ENCODE data around the gene CCK. TPM values are rescaled to one million over a fixed set of nuclear protein-coding genes. Genes with fewer than 3 reads are reported as not detected.

The CCK gene
- polyA plus RNA-seq, 3 donors, result not detected

DNA sequence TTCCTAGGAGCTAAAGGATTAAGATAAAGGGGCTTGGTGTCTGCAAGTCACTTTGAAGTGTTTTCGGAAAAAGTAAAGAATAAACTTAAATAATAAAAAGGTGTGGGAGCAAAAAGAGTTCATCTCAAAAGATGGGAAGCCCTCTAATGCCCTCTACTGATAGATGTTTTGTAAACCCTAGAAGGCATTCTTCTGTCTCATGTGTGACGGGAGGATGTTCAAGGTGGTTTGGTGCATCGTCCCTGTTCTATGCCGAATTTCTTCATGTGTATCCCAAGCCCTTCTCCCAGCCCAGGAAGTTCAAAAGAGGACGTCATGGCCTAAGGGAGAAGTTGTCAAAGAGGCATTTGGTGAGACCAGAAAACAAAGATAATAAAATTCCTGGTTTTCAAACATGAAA lies 37.2 kb downstream of the CCK start:
- DNase-seq, result no peak
- Histone ChIP-seq H3K4me1 (ENCODE audit: control insufficient read depth in 1 of 2, insufficient read depth in 2 of 2, low read length in 2 of 2) (no peaks in the 10 kb centered on the region), H3K27me3 (ENCODE audit: control insufficient read depth in 2 of 2, insufficient read depth in 2 of 2, low read length in 2 of 2) (no peaks in the 10 kb centered on the region), H3K4me3 (replicated peaks in 1 of 3; ENCODE audit: low read depth in 2 of 3, low read length in 3 of 3) (no peak overlapping the region), H3K4me2 (replicated peaks; ENCODE audit: extremely low read depth, low read length, poor library complexity, severe bottlenecking) (no peak overlapping the region), H3K27ac (ENCODE audit: low read depth in 1 of 2, low read length in 2 of 2) (no peak overlapping the region), H2AFZ (ENCODE audit: insufficient read depth, low read depth, low read length, poor library complexity, severe bottlenecking) (no peak overlapping the region), H3K79me2 (ENCODE audit: insufficient read depth, low read length) (no peaks in the 10 kb centered on the region), H3K9me3 (replicated peaks in 1 of 2; ENCODE audit: control insufficient read depth in 1 of 2, insufficient read depth in 1 of 2, low read length in 2 of 2) (no peaks in the 10 kb centered on the region), H3K9ac (ENCODE audit: insufficient read depth, low read length, poor library complexity, severe bottlenecking) (no peak overlapping the region), H3K36me3 (replicated peaks in 1 of 2; ENCODE audit: control insufficient read depth in 1 of 2, insufficient read depth in 2 of 2, low read length in 2 of 2) (peaks cover 10 to 21% of the 10 kb centered on the region in 2 donors), H4K20me1 (ENCODE audit: insufficient read depth, low read length) (no peaks in the 10 kb centered on the region)
- Mint-ChIP-seq H3K36me3 (peaks cover 16 to 23% of the 10 kb centered on the region in 2 donors), H3K27me3 (ENCODE audit: low read depth in 3 of 3) (peaks cover 0 to 4% (median 2%) of the 10 kb centered on the region in 3 donors), H3K9me3 (no peaks in the 10 kb centered on the region), H3K4me3 (no peak overlapping the region), H3K27ac (peak overlapping the region in 2 of 7 donors; percentile 17 to 32), H3K4me1 (no peaks in the 10 kb centered on the region)
- intact Hi-C loops (cut with micrococcal nuclease), result loop anchor here in 1 of 2 donors (10.0 kb wide), 1 partner anchor 216 kb away; no protein-coding TSS in a partner anchor
- no CpG with 5 or more reads among the region's 5 CpGs for WGBS (ENCODE audit: insufficient coverage)
- TF ChIP-seq, protein P1, sequence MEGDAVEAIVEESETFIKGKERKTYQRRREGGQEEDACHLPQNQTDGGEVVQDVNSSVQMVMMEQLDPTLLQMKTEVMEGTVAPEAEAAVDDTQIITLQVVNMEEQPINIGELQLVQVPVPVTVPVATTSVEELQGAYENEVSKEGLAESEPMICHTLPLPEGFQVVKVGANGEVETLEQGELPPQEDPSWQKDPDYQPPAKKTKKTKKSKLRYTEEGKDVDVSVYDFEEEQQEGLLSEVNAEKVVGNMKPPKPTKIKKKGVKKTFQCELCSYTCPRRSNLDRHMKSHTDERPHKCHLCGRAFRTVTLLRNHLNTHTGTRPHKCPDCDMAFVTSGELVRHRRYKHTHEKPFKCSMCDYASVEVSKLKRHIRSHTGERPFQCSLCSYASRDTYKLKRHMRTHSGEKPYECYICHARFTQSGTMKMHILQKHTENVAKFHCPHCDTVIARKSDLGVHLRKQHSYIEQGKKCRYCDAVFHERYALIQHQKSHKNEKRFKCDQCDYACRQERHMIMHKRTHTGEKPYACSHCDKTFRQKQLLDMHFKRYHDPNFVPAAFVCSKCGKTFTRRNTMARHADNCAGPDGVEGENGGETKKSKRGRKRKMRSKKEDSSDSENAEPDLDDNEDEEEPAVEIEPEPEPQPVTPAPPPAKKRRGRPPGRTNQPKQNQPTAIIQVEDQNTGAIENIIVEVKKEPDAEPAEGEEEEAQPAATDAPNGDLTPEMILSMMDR (IDR thresholded peaks at IDR 0.05), result no peak

GRCh38 chr3:42226470-42227425 lies 39.2 kb downstream of the CCK start:
- no peaks in the 10 kb centered on the region for H3K9me3 ChIP-seq (replicated peaks in 1 of 2; ENCODE audit: control insufficient read depth in 1 of 2, insufficient read depth in 1 of 2, low read length in 2 of 2)
- intact Hi-C loops (cut with micrococcal nuclease), result loop anchor here in 1 of 2 donors (10.0 kb wide), 1 partner anchor 218 kb away; no protein-coding TSS in a partner anchor
- H3K4me2 ChIP-seq (replicated peaks; ENCODE audit: extremely low read depth, low read length, poor library complexity, severe bottlenecking), result no peak overlapping the region
- peaks cover 0 to 4% (median 2%) of the 10 kb centered on the region in 3 donors for H3K27me3 Mint-ChIP-seq (ENCODE audit: low read depth in 3 of 3)
- TF ChIP-seq, protein P1 (IDR thresholded peaks at IDR 0.05), result no peak
- no peaks in the 10 kb centered on the region for H4K20me1 ChIP-seq (ENCODE audit: insufficient read depth, low read length)
- DNase-seq, result peak in 1 of 3 donors; percentile 11
- peak overlapping the region in 1 of 7 donors; percentile 73 for H3K27ac Mint-ChIP-seq
- H3K4me3 ChIP-seq (replicated peaks in 1 of 3; ENCODE audit: low read depth in 2 of 3, low read length in 3 of 3), result no peak overlapping the region
- H3K4me1 Mint-ChIP-seq, result no peaks in the 10 kb centered on the region
- no peaks in the 10 kb centered on the region for H3K79me2 ChIP-seq (ENCODE audit: insufficient read depth, low read length)
- H3K4me1 ChIP-seq (ENCODE audit: control insufficient read depth in 1 of 2, insufficient read depth in 2 of 2, low read length in 2 of 2), result no peaks in the 10 kb centered on the region
- H3K27me3 ChIP-seq (ENCODE audit: control insufficient read depth in 2 of 2, insufficient read depth in 2 of 2, low read length in 2 of 2), result no peaks in the 10 kb centered on the region
- H3K9me3 Mint-ChIP-seq, result no peaks in the 10 kb centered on the region
- no peak overlapping the region for H3K27ac ChIP-seq (ENCODE audit: low read depth in 1 of 2, low read length in 2 of 2)
- peaks cover 30 to 42% of the 10 kb centered on the region in 2 donors for H3K36me3 ChIP-seq (replicated peaks in 1 of 2; ENCODE audit: control insufficient read depth in 1 of 2, insufficient read depth in 2 of 2, low read length in 2 of 2)
- H3K9ac ChIP-seq (ENCODE audit: insufficient read depth, low read length, poor library complexity, severe bottlenecking), result no peak overlapping the region
- peaks cover 33 to 44% of the 10 kb centered on the region in 2 donors for H3K36me3 Mint-ChIP-seq
- 80% methylated on average over 8 of the region's 11 CpGs for WGBS (ENCODE audit: insufficient coverage)
- no peak overlapping the region for H3K4me3 Mint-ChIP-seq
- H2AFZ ChIP-seq (ENCODE audit: insufficient read depth, low read depth, low read length, poor library complexity, severe bottlenecking), result no peak overlapping the region
